ENCODE measurements around the gene SLC25A38. TPM values are rescaled to one million over a fixed set of nuclear protein-coding genes. Genes with fewer than 3 reads are reported as not detected.

Gene SLC25A38
- polyA plus RNA-seq, 3 donors: 5.7 to 8.9 (median 7.5) TPM

GRCh38 chr3:39379778-39380155 lies 3.4 kb upstream of the SLC25A38 start:
- peaks cover 6% of the 10 kb centered on the region for H3K79me2 ChIP-seq (ENCODE audit: insufficient read depth, low read length)
- H3K4me1 ChIP-seq (ENCODE audit: control insufficient read depth in 1 of 2, insufficient read depth in 2 of 2, low read length in 2 of 2): peaks cover 16 to 22% of the 10 kb centered on the region in 2 donors
- no peak overlapping the region for H3K4me2 ChIP-seq (replicated peaks; ENCODE audit: extremely low read depth, low read length, poor library complexity, severe bottlenecking)
- H3K36me3 ChIP-seq (replicated peaks in 1 of 2; ENCODE audit: control insufficient read depth in 1 of 2, insufficient read depth in 2 of 2, low read length in 2 of 2): no peaks in the 10 kb centered on the region
- TF ChIP-seq CTCF (IDR thresholded peaks at IDR 0.05): no peak
- H3K4me3 ChIP-seq (replicated peaks in 1 of 3; ENCODE audit: low read depth in 2 of 3, low read length in 3 of 3): no peak overlapping the region
- no peaks in the 10 kb centered on the region for H3K27me3 ChIP-seq (ENCODE audit: control insufficient read depth in 2 of 2, insufficient read depth in 2 of 2, low read length in 2 of 2)
- no peak for DNase-seq
- H2AFZ ChIP-seq (ENCODE audit: insufficient read depth, low read depth, low read length, poor library complexity, severe bottlenecking): no peak overlapping the region
- no peak overlapping the region for H3K4me3 Mint-ChIP-seq
- H3K27ac Mint-ChIP-seq: no peak overlapping the region
- no peaks in the 10 kb centered on the region for H3K9me3 ChIP-seq (replicated peaks in 1 of 2; ENCODE audit: control insufficient read depth in 1 of 2, insufficient read depth in 1 of 2, low read length in 2 of 2)
- no peak overlapping the region for H3K27ac ChIP-seq (ENCODE audit: low read depth in 1 of 2, low read length in 2 of 2)
- no CpG with 5 or more reads among the region's 5 CpGs for WGBS (ENCODE audit: insufficient coverage)
- no peak overlapping the region for H3K9ac ChIP-seq (ENCODE audit: insufficient read depth, low read length, poor library complexity, severe bottlenecking)
- H3K27me3 Mint-ChIP-seq (ENCODE audit: low read depth in 3 of 3): peaks cover 0 to 4% (median 2%) of the 10 kb centered on the region in 3 donors
- no peaks in the 10 kb centered on the region for H4K20me1 ChIP-seq (ENCODE audit: insufficient read depth, low read length)
- intact Hi-C loops (cut with micrococcal nuclease): no loop called here
- no peaks in the 10 kb centered on the region for H3K9me3 Mint-ChIP-seq
- peaks cover 14% of the 10 kb centered on the region for H3K4me1 Mint-ChIP-seq
- no peaks in the 10 kb centered on the region for H3K36me3 Mint-ChIP-seq

GRCh38 chr3:39381432-39381831 lies 1.7 kb upstream of the SLC25A38 start:
- H3K79me2 ChIP-seq (ENCODE audit: insufficient read depth, low read length): peaks cover 21% of the 10 kb centered on the region
- H3K27ac ChIP-seq (ENCODE audit: low read depth in 1 of 2, low read length in 2 of 2): no peak overlapping the region
- H3K27me3 ChIP-seq (ENCODE audit: control insufficient read depth in 2 of 2, insufficient read depth in 2 of 2, low read length in 2 of 2): no peaks in the 10 kb centered on the region
- peaks cover 16 to 22% of the 10 kb centered on the region in 2 donors for H3K4me1 ChIP-seq (ENCODE audit: control insufficient read depth in 1 of 2, insufficient read depth in 2 of 2, low read length in 2 of 2)
- H3K27ac Mint-ChIP-seq: no peak overlapping the region
- H3K36me3 ChIP-seq (replicated peaks in 1 of 2; ENCODE audit: control insufficient read depth in 1 of 2, insufficient read depth in 2 of 2, low read length in 2 of 2): no peaks in the 10 kb centered on the region
- no CpG with 5 or more reads among the region's 3 CpGs for WGBS (ENCODE audit: insufficient coverage)
- no peak for TF ChIP-seq CTCF (IDR thresholded peaks at IDR 0.05)
- peaks cover 0 to 2% (median 2%) of the 10 kb centered on the region in 3 donors for H3K27me3 Mint-ChIP-seq (ENCODE audit: low read depth in 3 of 3)
- peaks cover 11% of the 10 kb centered on the region for H4K20me1 ChIP-seq (ENCODE audit: insufficient read depth, low read length)
- no peak overlapping the region for H3K9ac ChIP-seq (ENCODE audit: insufficient read depth, low read length, poor library complexity, severe bottlenecking)
- peaks cover under 1 to 3% of the 10 kb centered on the region in 2 donors for H3K36me3 Mint-ChIP-seq
- no peak overlapping the region for H3K4me3 Mint-ChIP-seq
- H3K4me3 ChIP-seq (replicated peaks in 1 of 3; ENCODE audit: low read depth in 2 of 3, low read length in 3 of 3): no peak overlapping the region
- no peak overlapping the region for H2AFZ ChIP-seq (ENCODE audit: insufficient read depth, low read depth, low read length, poor library complexity, severe bottlenecking)
- no peak overlapping the region for H3K4me2 ChIP-seq (replicated peaks; ENCODE audit: extremely low read depth, low read length, poor library complexity, severe bottlenecking)
- no peak for DNase-seq
- no peaks in the 10 kb centered on the region for H3K9me3 ChIP-seq (replicated peaks in 1 of 2; ENCODE audit: control insufficient read depth in 1 of 2, insufficient read depth in 1 of 2, low read length in 2 of 2)
- intact Hi-C loops (cut with micrococcal nuclease): no loop called here
- H3K4me1 Mint-ChIP-seq: peaks cover 23% of the 10 kb centered on the region
- no peaks in the 10 kb centered on the region for H3K9me3 Mint-ChIP-seq
